ENCODE data around the gene ARID3B. TPM values are rescaled to one million over a fixed set of nuclear protein-coding genes. Genes with fewer than 3 reads are reported as not detected.
"Not testable (repeated sequence)": the region's sequence is repeated elsewhere in the genome, so short reads cannot be mapped to it uniquely, and the experiment has no call there.

Gene ARID3B, protein sequence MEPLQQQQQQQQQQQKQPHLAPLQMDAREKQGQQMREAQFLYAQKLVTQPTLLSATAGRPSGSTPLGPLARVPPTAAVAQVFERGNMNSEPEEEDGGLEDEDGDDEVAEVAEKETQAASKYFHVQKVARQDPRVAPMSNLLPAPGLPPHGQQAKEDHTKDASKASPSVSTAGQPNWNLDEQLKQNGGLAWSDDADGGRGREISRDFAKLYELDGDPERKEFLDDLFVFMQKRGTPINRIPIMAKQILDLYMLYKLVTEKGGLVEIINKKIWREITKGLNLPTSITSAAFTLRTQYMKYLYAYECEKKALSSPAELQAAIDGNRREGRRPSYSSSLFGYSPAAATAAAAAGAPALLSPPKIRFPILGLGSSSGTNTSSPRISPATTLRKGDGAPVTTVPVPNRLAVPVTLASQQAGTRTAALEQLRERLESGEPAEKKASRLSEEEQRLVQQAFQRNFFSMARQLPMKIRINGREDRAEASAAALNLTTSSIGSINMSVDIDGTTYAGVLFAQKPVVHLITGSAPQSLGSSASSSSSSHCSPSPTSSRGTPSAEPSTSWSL
- total RNA-seq = 1.6 TPM
- long read RNA-seq, full-length matches to known transcripts = 4 of 9 reads
- long read RNA-seq, partial matches to known transcripts = 2 of 9 reads
- long read RNA-seq, other reads (novel, unspliced or antisense) = 3 of 9 reads

DNA sequence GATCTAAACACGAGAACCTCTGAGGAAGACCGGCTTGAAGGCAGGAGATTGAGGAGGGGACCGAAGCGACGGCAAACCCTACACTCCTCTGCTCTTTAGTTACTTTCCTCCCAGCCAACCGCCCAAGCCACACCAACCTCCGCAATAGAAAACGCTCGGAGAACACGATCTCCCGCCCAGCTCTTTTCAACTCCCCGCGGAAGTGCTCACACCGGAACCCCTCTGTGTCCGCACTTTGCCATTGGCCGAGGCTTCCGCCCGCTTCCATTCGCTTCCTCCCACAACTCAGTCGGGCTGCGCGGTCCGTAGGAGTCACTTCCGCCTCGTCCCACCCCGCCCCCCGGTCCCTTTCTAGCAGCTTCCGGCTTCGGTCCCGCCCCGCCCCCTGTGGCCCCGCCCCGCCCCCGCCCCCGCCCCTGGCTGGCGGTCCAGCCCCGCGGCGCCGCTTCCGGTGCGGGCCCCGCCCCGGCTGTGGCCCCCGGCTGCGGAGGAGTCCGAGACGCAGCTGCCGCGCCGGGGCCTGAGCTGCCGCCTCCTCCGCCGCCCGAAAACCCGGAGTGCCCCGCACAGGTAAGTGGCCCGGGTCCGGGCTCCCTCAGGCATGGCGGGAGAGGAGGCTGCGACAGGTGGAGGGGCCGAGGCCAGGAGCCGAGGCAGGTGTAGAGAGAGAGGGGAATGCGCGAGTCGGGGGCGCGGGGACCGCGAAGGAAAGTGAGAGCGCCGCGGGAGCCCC lies at the start of gene ARID3B:
Gene ARID3B, plus strand, starts transcription at position 460 of the 733 bp plus-strand sequence. CDS start 2,717 bp downstream, outside the sequence.
- ATAC-seq (ENCODE audit: poor library complexity) (peak; percentile 99), DNase-seq (peak; percentile 98)
- intact Hi-C loops (cut with DNase I) = loop anchor here (5.0 kb wide), 1 partner anchor 71 kb away; no protein-coding TSS in a partner anchor

DNA sequence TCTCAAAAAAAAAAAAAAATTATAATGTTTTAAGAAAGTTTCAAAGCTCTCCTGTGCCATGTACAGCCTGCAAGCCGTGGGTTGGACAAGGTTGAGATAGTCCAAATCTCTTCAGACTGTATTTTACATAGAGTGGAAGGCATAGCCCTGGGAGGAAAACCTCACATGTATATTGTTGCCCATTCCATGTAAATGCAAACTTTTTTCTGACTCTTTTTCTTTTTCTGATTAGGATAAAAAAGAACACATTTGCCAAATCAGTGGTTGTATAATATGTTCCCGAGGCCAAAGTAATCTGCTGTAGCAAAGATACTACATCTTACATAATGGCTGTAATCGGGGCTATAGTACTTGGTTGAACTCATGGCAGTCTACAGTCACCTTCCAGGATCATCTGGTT lies 44.4 kb upstream of the ARID3B start:
- intact Hi-C loops (cut with DNase I) = no loop called here
- DNase-seq (no peak), ATAC-seq (ENCODE audit: poor library complexity) (no peak)

DNA sequence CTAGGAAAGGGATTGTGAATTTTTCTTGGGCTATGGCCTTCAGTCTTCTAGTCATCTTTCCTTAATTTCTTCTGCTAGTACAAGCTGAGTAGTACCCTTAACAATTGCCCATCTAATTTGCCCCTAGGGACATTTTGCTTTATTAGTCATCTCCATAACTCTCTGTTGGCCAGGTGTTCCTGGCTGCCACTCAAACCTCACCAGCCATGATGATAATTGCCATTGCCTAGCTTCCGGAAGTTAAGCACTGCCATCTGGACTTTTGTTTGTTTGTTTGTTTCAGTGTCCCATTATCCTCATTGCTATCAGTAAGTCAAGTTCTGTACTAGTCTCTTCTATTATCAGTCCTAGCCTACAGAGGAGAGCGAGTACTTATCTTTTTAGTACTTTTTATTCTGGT lies 43.4 kb upstream of the ARID3B start:
- no peak for DNase-seq
- intact Hi-C loops (cut with DNase I) = no loop called here
- no peak for ATAC-seq (ENCODE audit: poor library complexity)

DNA sequence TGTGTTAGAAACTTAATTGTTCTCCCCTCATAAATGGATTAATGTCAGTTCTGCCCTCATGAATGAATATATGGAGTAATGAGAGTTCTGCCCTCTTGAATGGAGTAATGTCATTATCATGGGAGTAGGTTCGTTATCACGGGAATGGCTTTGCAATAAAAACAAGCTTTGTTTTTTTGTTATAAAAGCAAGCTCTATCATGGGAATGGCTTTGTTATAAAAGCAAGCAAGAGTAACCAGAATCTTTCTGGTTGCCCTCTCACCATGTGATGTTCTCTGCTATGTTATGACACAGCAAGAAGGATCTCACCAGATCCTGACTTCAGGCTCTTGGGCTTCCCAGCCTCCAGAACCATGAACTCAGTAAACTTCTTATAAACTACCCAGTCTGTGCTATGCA lies 41.7 kb upstream of the ARID3B start:
- ATAC-seq (ENCODE audit: poor library complexity) = no peak
- DNase-seq = no peak
- intact Hi-C loops (cut with DNase I) = no loop called here

DNA sequence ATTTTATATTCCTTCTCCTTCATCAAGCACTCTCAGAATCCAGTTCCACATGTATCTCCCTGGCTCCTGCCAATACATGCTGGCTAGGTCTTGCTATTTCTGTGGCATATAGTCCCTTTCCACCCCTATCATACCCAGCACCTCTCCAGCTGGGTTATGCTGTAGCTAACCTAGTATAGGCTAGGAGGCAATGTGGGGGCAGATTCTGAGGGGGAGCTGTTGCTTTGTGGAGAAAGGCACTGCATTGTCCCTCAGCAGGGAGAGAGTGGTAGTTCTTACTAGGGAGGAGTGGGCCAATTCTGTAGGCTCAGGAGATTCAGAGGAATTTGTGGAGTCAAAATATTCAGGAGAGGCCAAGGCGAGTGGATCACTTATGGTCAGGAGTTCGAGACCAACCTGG lies 40.6 kb upstream of the ARID3B start:
- ATAC-seq (ENCODE audit: poor library complexity) = no peak
- intact Hi-C loops (cut with DNase I) = no loop called here

DNA sequence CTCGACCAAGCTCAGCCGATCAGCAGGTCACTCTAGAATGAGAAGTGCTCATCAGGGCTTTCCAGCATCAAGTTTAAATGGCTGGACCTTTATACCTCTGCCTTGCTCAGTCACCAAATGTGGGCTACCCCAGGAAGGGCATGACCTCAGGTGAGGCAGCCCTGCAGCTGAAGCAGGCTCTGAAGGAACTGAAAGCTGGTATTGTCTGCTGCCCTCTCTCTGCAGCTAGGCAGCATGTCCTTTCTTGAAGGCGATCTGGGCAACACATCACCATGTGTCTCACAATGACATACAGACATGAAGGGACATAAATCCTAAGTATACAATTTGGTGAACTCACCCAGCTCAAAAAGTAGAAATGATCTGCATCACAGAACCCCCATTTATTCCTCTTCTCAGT lies 38.7 kb upstream of the ARID3B start:
- intact Hi-C loops (cut with DNase I) = no loop called here
- DNase-seq (no peak), ATAC-seq (ENCODE audit: poor library complexity) (no peak)

More for the DNA sequence above, 40.6 kb upstream of the ARID3B start:
- DNase-seq = no peak

DNA sequence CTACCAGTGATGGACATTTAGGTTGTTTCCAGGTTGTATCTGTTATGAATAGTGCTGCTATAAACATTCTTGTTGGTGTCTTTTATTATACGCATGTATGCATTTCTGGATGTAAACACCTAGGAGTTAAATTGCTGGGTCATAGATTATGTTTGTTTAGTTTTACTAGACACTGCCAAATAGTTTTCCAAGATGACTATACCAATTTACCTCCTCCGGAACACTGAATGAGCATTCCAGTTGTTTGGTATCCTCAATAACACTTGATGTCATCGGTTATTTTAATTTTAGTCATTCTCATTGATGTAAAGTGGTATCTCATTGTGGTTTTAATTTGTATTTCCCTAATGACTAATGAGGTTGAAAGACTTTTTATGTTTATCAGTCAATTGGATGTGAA lies 36.6 kb upstream of the ARID3B start:
- intact Hi-C loops (cut with DNase I) = no loop called here
- DNase-seq (no peak), ATAC-seq (ENCODE audit: poor library complexity) (no peak)

DNA sequence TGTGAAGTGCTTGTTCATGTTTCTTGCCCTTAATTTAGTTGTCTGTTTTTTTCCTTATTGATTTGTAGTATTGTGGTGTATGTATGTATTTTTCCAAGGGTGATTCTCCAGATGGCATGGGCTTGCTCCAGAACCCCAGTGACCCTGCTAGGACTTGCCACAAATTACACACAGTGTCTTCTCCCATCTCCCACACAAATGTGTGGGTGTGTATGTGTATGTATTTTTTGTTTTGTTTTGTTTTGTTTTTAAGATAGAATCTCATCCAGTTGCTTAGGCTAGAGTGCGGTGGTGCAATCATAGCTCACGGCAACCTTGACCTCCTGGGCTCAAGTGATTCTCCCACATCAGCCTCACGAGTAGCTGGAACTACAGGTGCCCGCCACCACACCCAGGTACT lies 36.2 kb upstream of the ARID3B start:
- intact Hi-C loops (cut with DNase I) = no loop called here
- no peak for ATAC-seq (ENCODE audit: poor library complexity)
- DNase-seq = no peak

DNA sequence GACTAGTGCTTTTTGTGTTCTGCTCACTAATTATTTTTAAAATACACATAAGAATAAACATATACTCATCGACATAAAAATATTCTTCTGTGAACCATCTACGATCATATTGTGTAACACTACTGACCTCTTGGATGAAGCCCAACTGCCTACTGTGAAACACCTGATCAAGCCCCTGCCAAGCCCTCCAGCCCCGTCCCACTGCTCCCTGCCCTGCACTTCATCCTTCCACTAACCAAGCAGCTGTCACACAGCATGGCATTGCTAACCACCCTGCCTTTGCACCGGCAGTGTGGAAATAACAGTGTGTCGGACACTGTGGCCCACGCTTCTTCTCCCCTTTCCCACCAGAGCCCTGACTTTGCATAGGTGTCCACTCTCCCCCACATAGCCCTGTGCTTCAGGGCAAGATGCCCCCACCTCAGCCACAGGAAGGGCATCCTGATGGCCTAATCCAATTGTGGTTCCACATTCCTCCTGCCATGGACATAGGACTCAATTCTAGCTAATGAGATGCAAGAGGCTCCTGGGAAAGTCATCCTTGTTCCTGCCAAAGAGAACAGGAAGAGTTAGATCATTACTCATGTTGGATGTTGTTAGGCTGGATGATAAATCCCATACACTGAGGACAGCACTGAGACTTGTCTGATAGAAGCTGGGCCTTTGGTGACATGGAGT lies 35.0 kb upstream of the ARID3B start:
- ATAC-seq (ENCODE audit: poor library complexity) = no peak
- no peak for DNase-seq
- intact Hi-C loops (cut with DNase I) = no loop called here

DNA sequence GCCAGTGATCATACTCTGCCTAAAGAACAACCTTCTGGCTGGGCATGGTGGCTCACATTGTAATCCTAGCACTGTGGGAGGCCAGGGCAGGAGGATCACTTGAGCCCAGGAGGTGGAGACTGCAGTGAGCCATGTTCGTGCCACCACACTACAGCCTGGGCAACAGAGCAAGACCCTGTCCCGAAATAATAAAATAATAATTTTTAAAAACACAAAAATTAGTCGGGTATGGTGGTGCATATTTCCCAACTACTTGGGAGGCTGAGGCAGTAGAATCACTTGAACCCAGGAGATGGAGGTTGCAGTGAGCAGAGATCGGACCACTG lies 34.5 kb upstream of the ARID3B start:
- intact Hi-C loops (cut with DNase I) = no loop called here
- ATAC-seq (ENCODE audit: poor library complexity) (no peak), DNase-seq (no peak)

DNA sequence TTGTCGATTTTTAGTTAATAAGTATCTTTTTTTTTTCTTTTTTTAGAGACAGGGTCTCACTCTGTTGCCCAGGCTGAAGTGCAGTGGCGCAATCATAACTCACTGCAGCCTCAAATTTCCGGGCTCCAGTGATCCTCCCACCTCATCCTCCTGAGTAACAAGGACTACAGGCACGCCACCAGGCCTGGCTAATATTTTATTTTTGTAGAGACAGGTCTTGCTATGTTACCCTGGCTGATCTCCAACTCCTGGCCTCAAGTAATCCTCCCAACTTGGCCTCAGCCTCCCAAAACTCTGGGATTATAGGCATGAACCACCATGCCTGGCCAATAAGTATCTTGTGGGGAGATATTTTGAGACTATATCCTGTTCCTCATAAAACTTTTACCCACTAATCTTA lies 29.4 kb upstream of the ARID3B start:
- no peak for DNase-seq
- intact Hi-C loops (cut with DNase I) = no loop called here
- ATAC-seq (ENCODE audit: poor library complexity) = no peak

DNA sequence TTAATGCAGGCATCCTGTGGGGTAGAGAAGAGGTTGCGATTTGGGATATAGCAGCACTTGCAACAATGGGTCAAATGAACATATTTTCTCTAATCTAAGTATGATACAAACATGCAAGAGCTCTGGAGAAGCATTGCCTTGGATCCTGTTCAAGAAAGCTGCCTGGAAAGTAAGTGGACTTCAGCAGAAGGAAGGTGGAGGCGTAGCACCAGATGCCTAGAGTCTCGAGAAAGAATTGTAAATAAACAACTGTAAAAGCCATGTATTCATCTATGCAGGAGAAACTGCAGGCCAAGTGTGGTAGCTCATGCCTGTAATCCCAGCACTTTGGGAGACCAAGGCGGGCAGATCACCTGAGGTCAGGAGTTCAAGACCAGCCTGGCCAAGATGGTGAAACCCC lies 27.0 kb upstream of the ARID3B start:
- ATAC-seq (ENCODE audit: poor library complexity); intact Hi-C loops (cut with DNase I); DNase-seq: not testable (repeated sequence)

DNA sequence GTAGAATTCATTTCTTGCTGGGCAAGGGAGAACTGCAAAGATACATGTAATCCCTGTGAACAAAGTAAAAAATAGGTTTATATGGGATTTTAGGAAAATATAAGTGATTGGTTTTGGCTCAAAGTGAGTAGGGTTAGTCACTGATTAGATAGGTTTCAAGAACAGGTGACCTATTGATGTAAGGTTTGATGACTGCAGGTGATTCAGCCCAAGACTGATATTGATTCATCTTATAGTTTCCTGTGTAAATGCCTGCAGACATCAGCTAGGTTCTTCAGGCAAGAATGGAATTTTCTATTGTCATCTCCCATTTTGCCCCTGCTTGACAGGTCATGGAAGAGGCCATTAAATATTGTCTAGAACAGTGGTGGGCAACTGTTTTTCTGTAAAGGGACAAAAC lies 23.9 kb upstream of the ARID3B start:
- ATAC-seq (ENCODE audit: poor library complexity) = no peak
- intact Hi-C loops (cut with DNase I) = no loop called here
- DNase-seq = no peak

DNA sequence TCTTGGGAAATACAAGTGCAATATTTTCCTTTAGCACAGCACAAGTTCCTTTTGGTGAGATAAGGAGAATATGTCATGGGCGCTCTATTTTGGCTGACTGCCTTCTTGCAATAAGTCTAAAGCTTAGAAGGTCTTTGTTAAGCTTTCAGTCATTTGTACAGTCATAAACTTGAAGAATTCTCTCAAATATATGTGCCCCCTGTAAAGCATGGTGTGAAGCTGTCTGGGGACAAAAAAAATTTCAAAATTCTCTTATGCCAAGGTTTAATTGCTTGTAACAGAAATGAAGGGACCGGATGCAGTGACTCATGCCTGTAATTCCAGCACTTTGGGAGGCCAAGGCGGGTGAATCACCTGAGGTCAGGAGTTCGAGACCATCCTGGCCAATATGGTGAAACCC lies 21.7 kb upstream of the ARID3B start:
- ATAC-seq (ENCODE audit: poor library complexity) = no peak
- no peak for DNase-seq
- intact Hi-C loops (cut with DNase I) = no loop called here

DNA sequence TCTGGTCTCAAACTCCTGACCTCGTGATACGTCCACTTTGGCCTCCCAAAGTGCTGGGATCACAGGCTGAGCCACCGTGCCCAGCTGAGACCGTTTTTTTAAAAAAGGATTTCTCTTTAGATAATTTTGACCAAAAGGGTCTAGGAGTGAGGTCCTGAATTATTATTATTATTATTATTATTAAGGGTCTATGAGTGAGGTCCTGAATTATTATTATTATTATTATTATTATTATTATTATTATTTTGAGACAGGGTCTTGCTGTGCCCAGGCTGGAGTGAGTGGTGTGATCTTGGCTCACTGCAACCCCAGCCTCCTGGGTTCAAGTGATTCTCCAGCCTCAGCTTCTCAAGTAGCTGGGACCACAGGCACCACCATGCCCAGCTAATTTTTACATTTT lies 20.6 kb upstream of the ARID3B start:
- intact Hi-C loops (cut with DNase I) = no loop called here
- DNase-seq (no peak), ATAC-seq (ENCODE audit: poor library complexity) (no peak)

DNA sequence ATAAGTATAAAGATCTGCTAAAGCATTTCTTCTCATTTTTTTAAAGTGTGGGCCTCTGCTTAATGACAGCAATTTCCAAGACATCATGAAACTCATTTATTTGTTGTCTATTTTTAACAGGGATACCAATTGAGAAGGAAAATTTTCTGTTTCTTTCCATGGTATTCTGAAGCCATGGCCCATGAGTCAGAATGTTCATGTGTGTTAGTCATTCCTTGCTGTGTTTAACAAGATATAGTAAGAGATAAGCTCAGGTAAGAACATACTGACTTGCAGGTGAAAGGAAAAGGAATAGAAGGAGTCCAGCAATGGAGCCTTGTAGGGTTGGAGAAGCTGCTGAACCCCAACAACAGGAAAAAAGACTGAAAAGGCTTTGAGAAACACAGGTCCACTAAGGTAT lies 17.0 kb upstream of the ARID3B start:
- no peak for DNase-seq
- no peak for ATAC-seq (ENCODE audit: poor library complexity)
- intact Hi-C loops (cut with DNase I) = no loop called here

DNA sequence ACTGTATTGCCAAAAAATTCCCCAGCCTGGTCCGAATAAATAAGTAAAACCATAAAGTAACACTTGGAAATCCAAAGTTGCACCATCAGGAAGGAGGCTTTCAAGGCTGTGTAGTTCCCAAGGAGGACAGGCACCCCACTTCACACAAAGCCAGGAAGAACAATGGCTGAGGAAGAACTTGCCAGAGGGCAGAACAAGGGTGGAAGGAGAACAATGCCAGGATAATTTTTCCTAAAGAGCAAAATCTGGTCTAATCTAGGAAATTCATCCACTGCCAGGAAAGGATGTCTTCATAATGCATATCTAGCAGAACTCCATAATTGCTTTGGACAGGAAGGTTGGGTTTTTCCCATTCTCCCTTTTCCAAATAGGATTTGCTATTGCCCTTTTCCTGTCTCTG lies 15.7 kb upstream of the ARID3B start:
- ATAC-seq (ENCODE audit: poor library complexity) = no peak
- intact Hi-C loops (cut with DNase I) = no loop called here
- DNase-seq = no peak

DNA sequence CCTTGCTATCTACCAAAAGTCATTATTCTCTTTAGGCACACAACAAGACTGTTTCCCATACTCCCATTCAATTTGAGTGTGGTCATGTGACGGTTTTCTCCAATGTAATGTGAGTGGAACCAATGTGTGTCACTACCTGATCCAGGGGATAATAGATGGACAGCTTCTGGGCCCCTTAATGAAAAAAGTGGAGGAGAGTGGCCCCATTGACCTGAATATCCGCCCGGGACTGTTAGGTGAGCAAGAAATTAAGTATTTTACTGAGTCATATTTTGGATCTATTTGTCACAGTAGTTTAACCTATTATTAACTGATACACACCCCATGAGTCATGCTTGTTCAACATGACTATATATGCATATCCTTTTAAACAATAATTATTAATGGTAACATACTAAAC lies 15.1 kb upstream of the ARID3B start:
- intact Hi-C loops (cut with DNase I) = no loop called here
- DNase-seq = no peak
- no peak for ATAC-seq (ENCODE audit: poor library complexity)

DNA sequence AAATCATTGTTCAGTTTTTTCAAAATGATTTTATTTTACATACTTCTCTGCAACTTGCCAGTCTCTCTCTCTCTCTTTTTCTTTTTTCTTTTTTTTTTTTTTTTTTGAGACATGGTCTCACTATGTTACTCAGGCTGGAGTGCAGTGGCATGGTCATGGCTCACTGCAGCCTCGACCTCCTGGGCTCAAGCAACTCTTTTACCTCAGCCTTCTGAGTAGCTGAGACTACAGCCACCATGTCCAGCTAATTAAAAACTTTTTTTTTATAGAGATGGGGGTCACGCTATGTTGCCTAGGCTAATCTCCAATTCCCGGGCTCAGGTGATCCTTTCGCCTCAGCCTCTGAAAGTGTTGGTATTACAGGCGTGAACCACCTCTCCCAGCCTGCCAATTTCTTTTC lies 12.1 kb upstream of the ARID3B start:
- ATAC-seq (ENCODE audit: poor library complexity) (no peak), DNase-seq (no peak)
- intact Hi-C loops (cut with DNase I) = no loop called here
